Posterior cingulate gyrus (tissue), 11 donors: Measurements from ENCODE around the gene PLA2G4E.

Source experiments
- DNase-seq, 10 donors: peaks; one replicate each; pipeline versions ENCODE4 v3.0.0 to v3.0.0-alpha.2; 2020 to 2021; ENCODE audit warnings: mixed read lengths in 3 of 10
- intact Hi-C: fragments of 100-400 bp; cut with DNase I; formaldehyde crosslinking; loops from one replicate; pipeline ENCODE4 v1.15.1; 2023

Gene PLA2G4E

GRCh38 chr15:41943543-41944312 is 77.1 kb downstream of the PLA2G4E start:
- intact Hi-C loops = no loop called here
- no peak for DNase-seq

GRCh38 chr15:41942886-41943285 is 78.0 kb downstream of the PLA2G4E start:
- DNase-seq = no peak
- intact Hi-C loops = no loop called here

DNA sequence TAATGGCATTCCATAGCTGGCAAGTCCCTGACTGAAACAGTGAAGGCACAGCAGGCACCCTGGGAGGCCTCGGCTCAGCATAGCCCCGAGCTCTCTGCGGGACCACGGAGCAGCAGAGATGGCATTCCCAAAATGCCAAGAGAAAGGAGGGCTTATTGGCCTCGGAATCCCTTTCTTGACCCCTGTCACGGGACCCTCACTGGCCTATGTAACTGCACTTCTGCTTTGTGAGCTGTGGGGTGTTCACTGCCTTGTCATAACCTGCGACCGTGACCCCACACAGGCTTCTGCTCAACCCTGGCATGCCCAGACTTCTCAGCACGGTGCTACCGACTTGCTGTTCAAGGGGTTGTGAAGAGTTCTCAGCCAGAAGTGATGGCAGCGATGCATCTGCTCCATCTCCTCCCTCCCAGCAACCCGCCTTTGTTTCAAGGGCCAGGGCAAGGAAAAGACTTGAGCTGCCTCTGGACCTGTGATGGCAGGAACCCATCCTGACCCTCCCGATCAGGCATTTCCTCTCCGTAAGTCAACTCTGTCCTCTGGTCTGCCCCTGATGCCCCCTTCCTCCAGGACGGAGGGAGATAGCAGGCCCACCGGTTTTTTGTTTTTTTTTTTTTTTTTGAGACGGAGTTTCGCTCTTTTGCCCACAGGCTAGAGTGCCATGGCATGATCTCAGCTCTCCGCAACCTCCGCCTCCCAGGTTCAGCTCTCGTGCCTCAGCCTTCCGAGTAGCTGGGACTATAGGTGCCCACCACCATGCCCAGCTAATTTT is 79.0 kb downstream of the PLA2G4E start:
- no peak for DNase-seq
- intact Hi-C loops = no loop called here

GRCh38 chr15:41940441-41940857 is 80.4 kb downstream of the PLA2G4E start:
- intact Hi-C loops = no loop called here
- DNase-seq = no peak

GRCh38 chr15:41939986-41940385 is 80.9 kb downstream of the PLA2G4E start:
- intact Hi-C loops = no loop called here
- DNase-seq = no peak

DNA sequence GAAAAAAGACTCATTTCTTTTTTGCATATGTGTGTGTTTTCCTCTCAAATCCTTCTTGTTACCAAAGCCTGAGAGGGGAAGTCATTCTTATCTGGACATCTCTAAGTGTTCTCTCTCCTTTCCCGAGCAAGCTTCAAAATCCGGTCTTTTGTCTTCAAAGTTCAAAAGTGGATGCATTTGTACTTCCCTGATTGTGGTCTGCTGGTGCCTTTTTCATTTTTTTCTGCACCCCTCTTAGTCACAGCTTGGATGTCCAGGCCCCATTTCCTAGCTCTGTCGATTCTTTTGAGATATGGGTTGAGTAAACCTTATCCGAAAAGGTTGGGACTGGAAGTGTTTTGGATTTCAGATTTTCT is 83.3 kb downstream of the PLA2G4E start:
- intact Hi-C loops = no loop called here
- no peak for DNase-seq

- DNase-seq = peak in 2 of 10 donors; percentile 45 to 90
- intact Hi-C loops = no loop called here
These were observed 83.9 kb downstream of the PLA2G4E start for GRCh38 chr15:41936649-41937567.

DNA sequence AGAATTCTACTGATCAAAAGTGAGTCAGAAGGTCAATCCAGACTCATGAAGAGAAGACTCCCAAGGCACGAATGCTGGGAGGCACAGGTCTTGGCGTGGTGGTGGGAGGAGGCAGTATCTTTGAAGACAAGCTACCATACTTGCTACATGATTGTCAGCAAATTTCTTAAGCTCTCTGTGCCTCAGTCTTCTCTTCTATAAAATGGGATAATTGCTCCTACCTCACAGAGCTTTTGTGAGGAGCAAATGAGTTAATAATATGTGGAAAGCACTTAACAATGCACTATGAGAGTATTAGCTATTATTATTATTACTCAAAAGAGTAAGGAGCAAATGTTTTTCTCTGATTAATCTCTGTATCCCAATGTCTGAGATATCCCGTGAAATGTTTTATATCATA is 84.7 kb downstream of the PLA2G4E start:
- DNase-seq = no peak
- intact Hi-C loops = no loop called here

DNA sequence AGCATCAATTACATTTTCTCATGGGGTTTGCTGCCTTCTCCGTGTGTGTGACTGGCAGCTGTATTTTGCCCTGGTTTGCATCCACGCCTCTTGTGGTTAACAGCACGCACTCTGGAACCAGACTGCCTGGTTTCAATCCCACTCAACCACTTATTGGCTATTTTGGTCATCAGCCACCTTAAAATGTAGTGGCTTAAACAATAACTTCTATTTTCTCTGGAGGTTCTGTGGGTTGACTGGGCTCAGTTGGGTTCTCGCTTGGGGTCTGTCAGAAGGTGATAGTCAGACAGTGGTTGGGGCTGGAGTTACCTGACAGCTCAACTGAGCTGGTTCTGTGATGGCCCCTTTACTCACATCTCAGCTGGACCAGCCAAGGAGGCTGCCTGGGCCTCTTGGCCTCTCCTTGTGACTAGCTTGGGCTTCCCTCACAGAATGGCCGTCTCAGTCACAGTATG is 85.2 kb downstream of the PLA2G4E start:
- intact Hi-C loops = no loop called here
- DNase-seq = no peak

- intact Hi-C loops = no loop called here
- DNase-seq = no peak
These were observed 86.0 kb downstream of the PLA2G4E start for GRCh38 chr15:41934843-41935242.

GRCh38 chr15:41933771-41934170 is 87.1 kb downstream of the PLA2G4E start:
- intact Hi-C loops = no loop called here
- no peak for DNase-seq

- intact Hi-C loops = no loop called here
- no peak for DNase-seq
These were observed 87.5 kb downstream of the PLA2G4E start for GRCh38 chr15:41933326-41933725.

DNA sequence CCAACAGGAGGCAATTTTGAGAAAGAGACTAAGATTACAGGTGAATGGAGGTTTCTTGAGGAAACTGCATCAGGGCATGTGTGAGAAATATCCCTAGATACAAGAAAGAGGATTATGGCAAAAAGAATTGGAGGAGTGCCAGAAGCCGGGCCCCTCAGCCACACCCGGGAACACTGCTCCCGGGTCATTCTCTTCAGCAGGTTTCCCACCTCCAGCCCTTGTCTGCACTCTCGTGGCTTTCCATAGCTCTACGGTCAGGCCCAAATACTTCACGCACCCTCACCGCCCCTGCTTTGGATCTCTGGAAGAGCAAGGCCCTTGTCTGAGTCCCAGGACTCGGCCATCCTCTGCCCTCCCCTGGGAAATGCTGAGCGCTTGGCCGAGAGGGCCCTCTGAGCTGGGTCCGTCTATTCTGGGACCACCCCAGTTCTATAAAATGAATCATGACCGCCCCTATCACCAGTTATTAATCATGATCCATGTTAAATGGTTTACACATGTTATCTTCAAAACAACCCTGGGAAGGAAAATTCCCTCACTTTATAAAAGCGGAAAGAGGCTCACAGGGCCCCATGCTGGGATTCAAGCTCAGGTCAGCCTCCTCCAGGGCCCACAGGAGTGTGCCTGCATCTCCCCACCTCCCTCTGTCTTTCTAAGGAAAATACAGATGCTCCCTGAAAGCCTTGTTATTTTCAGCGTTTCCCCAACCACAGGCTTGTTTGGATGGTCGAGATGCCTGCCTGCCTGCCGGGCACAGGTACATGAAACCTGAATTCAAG is 88.1 kb downstream of the PLA2G4E start:
- DNase-seq = no peak
- intact Hi-C loops = no loop called here

DNA sequence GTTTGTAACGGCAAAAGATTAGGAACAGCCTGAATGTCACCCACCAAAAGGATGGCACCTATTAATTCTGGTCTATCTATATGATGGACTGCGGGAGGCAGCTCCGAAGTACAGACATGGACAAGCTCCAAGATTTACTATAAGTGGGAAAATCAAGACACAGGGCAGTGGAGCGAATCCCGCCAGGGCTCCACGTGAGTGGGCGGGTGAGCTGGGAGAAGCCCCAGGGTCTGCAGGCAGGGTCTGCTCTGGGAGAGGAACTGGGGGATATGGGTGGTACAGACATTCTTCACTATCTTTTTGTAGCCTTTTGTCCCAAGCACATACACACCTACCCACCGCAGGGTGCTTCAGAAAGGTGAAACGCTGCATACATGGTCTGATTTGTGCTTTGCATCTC is 88.7 kb downstream of the PLA2G4E start:
- DNase-seq = no peak
- intact Hi-C loops = no loop called here
